ENCODE results near the gene PHACTR1. TPM values are rescaled to one million over a fixed set of nuclear protein-coding genes. Genes with fewer than 3 reads are reported as not detected.

Gene PHACTR1
- total RNA-seq, 4 donors from 2014 or later, result 1.2 to 3.2 (median 1.6) TPM; not detected in 1

GRCh38 chr6:13250703-13251102 is 534.1 kb downstream of the PHACTR1 start:
- no peak for TF ChIP-seq POLR2AphosphoS5 (IDR thresholded peaks at IDR 0.05)
- TF ChIP-seq POLR2A (IDR thresholded peaks at IDR 0.05), result no peak
- TF ChIP-seq EP300 (IDR thresholded peaks at IDR 0.05; ENCODE audit: low read depth), result no peak
- no peak for TF ChIP-seq CTCF (IDR thresholded peaks at IDR 0.05)
- intact Hi-C loops (cut with DNase I; ENCODE audit: low total_unique reads), result no loop called here
- no peaks in the 10 kb centered on the region for H3K4me1 ChIP-seq
- H3K9me3 ChIP-seq, result no peaks in the 10 kb centered on the region
- H3K4me3 ChIP-seq, result no peak overlapping the region
- WGBS, 2 donors (ENCODE audit: low coverage in 1 of 2), result 92 to 93% methylated on average over 3 to 6 of the region's 6 CpGs
- in situ Hi-C loops (cut with MboI; ENCODE audit: low pct_ligation_motif_present in 1 of 4, low pct_unique_long_range_greater_than_20kb in 1 of 4, low sequenced_read_pairs in 3 of 4), result no loop called here
- no peak overlapping the region for H3K27ac ChIP-seq
- H3K27me3 ChIP-seq, result no peaks in the 10 kb centered on the region
- no peak for DNase-seq
- no peaks in the 10 kb centered on the region for H3K36me3 ChIP-seq

- WGBS, 2 donors (ENCODE audit: low coverage in 1 of 2), result 74 to 85% methylated on average over 4 to 9 of the region's 9 CpGs
- intact Hi-C loops (cut with DNase I; ENCODE audit: low total_unique reads), result no loop called here
- Histone ChIP-seq H3K36me3 (no peaks in the 10 kb centered on the region), H3K4me3 (no peak overlapping the region), H3K27me3 (no peaks in the 10 kb centered on the region), H3K4me1 (peaks cover 0 to 5% (median 0%) of the 10 kb centered on the region in 4 donors), H3K9me3 (no peaks in the 10 kb centered on the region), H3K27ac (no peak overlapping the region)
- DNase-seq, result no peak
- in situ Hi-C loops (cut with MboI; ENCODE audit: low pct_ligation_motif_present in 1 of 4, low pct_unique_long_range_greater_than_20kb in 1 of 4, low sequenced_read_pairs in 3 of 4), result no loop called here
- no peak for TF ChIP-seq CTCF (IDR thresholded peaks at IDR 0.05)
- no peak for TF ChIP-seq POLR2A (IDR thresholded peaks at IDR 0.05)
- TF ChIP-seq EP300 (IDR thresholded peaks at IDR 0.05; ENCODE audit: low read depth), result no peak
- no peak for TF ChIP-seq POLR2AphosphoS5 (IDR thresholded peaks at IDR 0.05)
Observed at GRCh38 chr6:13251242-13251641, 534.7 kb downstream of the PHACTR1 start.

GRCh38 chr6:13252790-13253189 is 536.2 kb downstream of the PHACTR1 start:
- DNase-seq, result no peak
- no peaks in the 10 kb centered on the region for H3K27me3 ChIP-seq
- WGBS, 2 donors (ENCODE audit: low coverage in 1 of 2), result 89 to 93% methylated on average over 4 to 5 of the region's 5 CpGs
- no peaks in the 10 kb centered on the region for H3K36me3 ChIP-seq
- H3K4me1 ChIP-seq, result peaks cover 0 to 7% (median 0%) of the 10 kb centered on the region in 4 donors
- in situ Hi-C loops (cut with MboI; ENCODE audit: low pct_ligation_motif_present in 1 of 4, low pct_unique_long_range_greater_than_20kb in 1 of 4, low sequenced_read_pairs in 3 of 4), result no loop called here
- intact Hi-C loops (cut with DNase I; ENCODE audit: low total_unique reads), result no loop called here
- H3K27ac ChIP-seq, result no peak overlapping the region
- no peaks in the 10 kb centered on the region for H3K9me3 ChIP-seq
- no peak overlapping the region for H3K4me3 ChIP-seq
- TF ChIP-seq CTCF (IDR thresholded peaks at IDR 0.05) (no peak), EP300 (IDR thresholded peaks at IDR 0.05; ENCODE audit: low read depth) (no peak), POLR2AphosphoS5 (IDR thresholded peaks at IDR 0.05) (no peak), POLR2A (IDR thresholded peaks at IDR 0.05) (no peak)

DNA sequence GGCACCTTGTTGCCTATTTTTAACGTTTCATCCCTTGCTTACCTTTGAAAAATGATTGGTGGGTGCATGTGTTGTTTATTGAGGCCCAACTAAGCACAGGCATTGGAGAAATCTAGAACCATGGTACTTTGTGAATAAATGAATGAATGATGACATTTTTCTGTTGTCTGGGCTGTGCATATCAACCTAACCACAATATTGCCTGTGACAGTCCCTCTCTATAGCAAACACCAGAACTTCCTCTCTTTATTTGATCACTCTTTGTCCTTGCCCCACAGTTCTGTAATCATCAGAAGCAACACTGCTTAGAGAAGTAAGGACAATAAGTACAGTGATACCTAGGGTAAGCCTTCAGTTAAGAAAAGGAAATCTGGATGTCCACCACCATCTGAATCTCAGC is 536.7 kb downstream of the PHACTR1 start:
- Histone ChIP-seq H3K4me3 (no peak overlapping the region), H3K27ac (no peak overlapping the region), H3K9me3 (no peaks in the 10 kb centered on the region), H3K27me3 (no peaks in the 10 kb centered on the region), H3K4me1 (peaks cover 0 to 7% (median 0%) of the 10 kb centered on the region in 4 donors), H3K36me3 (no peaks in the 10 kb centered on the region)
- in situ Hi-C loops (cut with MboI; ENCODE audit: low pct_ligation_motif_present in 1 of 4, low pct_unique_long_range_greater_than_20kb in 1 of 4, low sequenced_read_pairs in 3 of 4), result no loop called here
- WGBS, 2 donors (ENCODE audit: low coverage in 1 of 2), result 69% methylated on average over 1 of the region's 1 CpG; no CpG with 5 or more reads in 1 of the 2 donors
- DNase-seq, result no peak
- no peak for TF ChIP-seq POLR2AphosphoS5 (IDR thresholded peaks at IDR 0.05)
- TF ChIP-seq CTCF (IDR thresholded peaks at IDR 0.05), result no peak
- no peak for TF ChIP-seq POLR2A (IDR thresholded peaks at IDR 0.05)
- TF ChIP-seq EP300 (IDR thresholded peaks at IDR 0.05; ENCODE audit: low read depth), result no peak
- intact Hi-C loops (cut with DNase I; ENCODE audit: low total_unique reads), result no loop called here
